HG03457 (cell line): ENCODE data around the gene CD6.
"Not testable (repeated sequence)": the region's sequence is repeated elsewhere in the genome, so short reads cannot be mapped to it uniquely, and the experiment has no call there.

Experiments used
- ATAC-seq: cut with Tn5 transposase; IDR thresholded peaks from one replicate; pipeline ENCODE4 v1.9.1; 2021; ENCODE audit warnings: moderate number of reproducible peaks; ENCODE audit not compliant: unreplicated experiment

CD6 gene

DNA sequence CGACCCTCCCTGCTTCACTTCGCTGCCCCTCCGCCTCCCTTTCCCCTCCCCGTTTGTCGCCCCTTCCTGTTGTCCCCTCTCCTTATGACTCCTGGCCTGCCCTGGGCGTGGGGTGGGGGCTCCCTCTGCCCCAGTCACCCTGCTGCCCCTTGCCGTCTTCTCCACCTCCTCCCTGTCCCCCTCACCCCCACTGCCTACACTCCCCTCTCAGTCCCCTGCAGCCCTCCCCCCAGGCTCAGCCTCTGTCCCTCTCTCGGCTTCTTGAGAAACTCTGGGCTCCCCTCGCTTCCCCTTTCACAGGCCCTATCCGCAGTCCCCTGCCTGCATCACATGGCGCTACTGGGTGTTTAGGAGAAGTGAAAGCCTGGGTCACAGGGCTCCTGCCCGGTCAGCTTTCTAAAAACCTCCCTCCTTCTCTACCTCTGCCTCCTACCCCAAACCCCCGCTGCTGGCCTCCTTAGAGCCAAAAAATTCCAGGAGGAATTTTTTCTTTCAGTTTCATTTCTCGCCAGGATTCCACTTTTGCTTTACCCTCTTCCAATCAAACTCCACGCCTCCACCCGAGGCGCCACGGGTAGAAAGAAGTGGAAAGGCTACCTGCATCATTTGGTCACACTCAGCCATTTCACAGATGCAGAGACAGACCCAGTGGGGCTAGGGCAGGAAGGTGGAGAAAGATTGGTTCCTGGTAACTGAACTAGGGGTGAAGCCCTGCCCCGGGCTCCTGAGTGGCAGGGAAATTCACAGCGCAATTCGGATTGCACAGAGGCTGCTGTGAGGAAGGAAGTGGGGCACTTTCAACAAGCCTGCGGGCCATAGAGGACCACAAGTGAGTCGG lies 19.4 kb upstream of the CD6 start, which contains the start of gene SLC15A3:
SLC15A3 (minus strand) TSS at position 273 of the 838 bp plus-strand sequence. CDS start 625 bp downstream, outside the sequence.
- peak; percentile 62 for ATAC-seq

GRCh38 chr11:60952742-60953170 lies 18.7 kb upstream of the CD6 start:
- ATAC-seq: no peak

GRCh38 chr11:60953781-60954180 lies 17.7 kb upstream of the CD6 start:
- no peak for ATAC-seq

DNA sequence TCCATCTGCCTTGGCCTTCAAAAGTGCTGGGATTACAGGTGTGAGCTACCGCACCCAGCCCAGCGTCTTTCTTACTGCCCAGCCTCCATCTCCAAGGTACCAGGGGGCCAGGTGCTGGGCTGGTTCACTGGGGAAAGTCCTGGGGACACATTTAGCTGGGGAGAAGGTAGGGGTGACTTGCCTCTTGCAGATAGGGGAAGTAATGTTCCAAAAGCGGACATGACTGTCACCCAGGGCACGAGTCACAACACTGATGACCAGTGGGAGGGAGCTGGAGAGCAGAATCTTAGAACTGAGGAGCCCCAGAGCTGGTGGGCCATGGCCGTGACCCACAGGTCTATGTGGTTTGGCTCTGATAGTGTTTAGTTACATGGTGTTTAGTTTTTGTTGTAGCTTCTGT lies 17.1 kb upstream of the CD6 start:
- no peak for ATAC-seq

DNA sequence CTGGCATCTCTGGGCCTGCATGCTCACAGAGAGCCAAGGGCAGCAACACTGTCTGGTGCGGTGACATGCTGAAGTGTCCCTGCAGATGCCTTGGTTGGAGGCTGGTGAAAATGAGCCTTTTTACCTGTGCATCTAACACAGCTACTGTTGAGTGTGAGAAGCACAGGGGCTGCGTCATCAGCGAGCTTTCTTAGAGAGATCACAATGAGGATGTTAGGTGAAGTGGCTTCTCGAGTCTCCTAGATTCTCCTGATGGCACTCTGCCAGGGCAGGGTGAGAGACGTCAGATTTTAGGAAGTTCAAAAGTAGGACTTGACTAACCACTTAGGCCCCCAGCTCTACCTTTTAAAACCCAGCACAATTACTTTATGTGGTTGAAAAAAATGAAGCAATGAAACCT lies 15.9 kb upstream of the CD6 start:
- no peak for ATAC-seq

DNA sequence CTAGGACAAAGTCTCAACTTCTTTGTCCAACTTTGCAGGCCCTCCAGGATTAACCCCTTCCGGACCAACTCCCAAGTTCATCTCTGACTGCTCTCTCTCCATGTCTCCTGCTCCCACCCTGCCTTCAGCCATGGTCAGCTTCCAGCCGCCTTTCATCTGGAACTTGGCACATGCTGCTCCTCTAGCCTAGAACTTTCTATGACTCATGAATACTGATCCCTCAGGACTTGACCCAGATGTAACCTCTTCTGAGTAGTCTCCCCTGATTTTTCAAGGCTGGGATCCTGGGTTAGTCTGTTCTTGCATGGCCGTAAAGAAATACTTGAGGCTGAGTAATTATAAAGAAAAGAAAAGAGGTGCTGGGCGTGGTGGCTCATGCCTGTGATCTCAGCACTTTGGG lies 14.3 kb upstream of the CD6 start:
- no peak for ATAC-seq

DNA sequence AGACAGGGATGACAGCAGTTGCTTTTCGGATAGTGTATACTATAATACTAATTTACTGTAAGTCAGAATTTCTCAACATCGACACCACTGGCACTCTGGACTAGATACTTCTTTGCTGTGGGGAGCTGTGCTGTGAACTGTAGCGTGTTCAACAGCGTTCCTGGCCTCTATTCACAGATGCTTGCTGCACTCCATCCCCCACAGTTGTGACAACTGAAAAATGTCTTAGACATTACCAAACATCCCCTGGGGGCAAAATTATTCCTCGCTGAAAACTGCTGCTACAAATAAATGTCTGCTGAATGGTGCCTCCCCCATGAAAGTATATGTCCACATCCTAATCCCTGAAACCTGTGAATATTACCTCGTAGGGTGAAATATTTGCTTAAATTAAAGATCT lies 12.0 kb upstream of the CD6 start:
- no peak for ATAC-seq

DNA sequence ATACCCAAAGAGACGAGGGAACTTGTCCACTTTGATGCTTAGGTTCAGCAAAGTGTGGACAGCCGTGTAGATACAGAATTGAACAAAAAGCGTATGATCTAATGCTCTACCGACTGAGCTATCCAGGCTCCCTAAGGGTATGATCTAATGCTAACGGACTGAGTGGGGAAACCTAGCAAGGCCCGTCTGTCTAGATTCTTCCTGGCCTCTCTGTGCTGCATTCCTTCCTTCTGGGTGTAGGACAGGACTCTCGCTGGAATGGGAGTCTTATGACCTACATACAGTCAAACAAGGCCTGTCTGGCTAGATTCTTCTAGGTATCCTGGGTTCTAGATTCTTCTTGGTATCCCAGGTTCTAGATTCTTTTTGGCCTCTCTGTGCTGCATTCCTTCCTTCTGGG lies 11.1 kb upstream of the CD6 start:
- ATAC-seq: no peak

DNA sequence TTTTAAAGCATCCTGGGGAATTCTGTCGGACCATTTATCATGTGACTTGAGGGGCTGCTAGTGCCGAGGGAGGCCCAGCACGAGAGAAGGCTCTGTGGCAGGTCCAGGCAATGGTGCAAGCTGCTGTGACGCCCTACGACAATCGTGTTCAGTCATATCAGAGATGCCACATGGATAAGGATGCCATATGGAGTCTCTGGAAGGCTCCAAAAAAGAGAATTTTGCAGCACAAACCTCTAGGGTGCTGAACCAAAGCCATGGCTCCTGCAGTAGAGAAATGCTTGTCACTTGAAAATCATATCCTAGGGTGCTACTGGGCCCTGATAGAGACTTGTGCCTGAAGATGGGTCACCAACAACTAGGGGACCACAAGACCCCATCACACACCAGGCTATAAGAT lies 6.7 kb upstream of the CD6 start:
- ATAC-seq: no peak

GRCh38 chr11:60966890-60967289 lies 4.6 kb upstream of the CD6 start:
- ATAC-seq: no peak

- no peak for ATAC-seq
These were observed 3.3 kb upstream of the CD6 start for GRCh38 chr11:60968223-60968622.

DNA sequence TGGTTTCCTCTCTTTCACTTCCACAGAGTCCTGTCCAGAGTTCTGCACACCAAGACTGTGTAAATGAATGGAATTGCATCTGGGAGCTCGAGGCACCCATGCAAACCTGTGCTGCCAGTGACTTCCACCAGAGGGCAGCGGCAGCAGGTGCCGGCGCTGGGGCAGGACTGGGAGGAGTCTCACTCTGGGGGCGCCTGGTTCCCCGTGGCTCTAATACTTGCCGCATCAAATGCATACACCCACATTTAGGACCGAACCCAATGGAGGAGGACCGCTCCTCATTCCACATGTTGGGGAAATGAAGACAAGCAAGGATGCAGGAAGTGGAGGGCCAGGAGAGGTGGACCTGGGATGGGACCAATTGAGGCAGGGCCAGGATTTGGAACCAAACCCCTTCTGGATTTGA lies 1.1 kb upstream of the CD6 start:
- ATAC-seq: no peak

DNA sequence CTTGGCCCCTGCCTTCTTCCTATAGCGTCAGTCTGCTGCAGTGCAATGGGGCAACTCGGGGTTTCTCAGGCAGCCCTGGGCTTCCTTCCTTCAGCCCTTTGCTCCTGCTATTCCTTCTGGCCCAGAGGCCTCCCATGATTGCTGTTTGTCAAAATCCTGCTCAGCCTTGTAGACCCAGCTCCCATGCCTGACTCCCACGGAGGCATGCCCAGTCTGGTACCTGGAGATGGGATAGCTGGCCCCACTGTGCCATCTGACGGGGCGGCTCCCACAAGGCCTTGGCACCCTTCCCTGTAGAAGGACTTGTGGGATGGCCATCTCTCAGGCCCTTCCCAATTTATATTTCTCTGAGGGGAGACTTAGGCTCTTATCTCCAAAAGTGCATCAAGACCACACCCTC lies 590 bp upstream of the CD6 start:
- no peak for ATAC-seq

DNA sequence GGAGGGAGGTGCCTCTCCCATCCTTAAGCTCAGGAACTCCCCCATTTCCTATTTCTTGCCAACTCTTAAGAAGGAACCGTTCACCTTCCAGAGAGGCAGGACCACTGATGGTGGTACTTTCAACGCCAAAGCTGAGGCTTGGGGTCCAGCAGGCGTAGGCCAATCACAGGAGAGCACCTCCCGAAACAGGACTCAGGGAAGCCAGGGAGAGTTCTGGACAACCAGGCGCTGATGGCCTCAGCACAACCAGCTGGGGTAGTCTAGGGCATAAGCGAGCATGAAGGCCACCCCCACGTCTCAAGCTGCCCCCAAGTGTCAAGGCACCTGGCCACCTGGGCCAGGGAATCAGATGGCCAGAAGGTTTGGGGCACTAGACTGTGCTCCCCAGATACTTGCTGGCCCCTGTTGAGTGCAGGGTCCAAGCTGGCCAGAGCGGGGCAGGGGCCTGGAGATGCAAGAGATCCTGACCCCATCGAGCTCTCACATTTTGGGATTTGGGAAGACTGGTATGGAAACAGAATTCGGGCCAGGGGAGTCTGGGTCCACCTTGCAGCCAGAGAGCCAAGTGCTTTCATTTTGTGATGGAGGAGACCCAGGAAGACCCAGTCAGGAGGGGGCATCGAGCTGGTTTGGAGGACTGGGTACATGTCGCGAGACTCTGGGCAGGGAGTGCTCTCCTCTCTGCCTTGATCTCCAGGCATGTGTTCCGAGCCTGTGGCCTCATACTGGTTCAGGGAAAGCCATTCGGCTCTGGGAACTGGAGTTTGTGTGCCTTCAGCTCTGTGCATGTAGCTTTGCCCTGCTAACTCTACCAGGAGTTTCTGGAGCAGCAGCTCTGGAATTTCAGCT lies 926 bp downstream of the CD6 start:
- ATAC-seq: no peak

DNA sequence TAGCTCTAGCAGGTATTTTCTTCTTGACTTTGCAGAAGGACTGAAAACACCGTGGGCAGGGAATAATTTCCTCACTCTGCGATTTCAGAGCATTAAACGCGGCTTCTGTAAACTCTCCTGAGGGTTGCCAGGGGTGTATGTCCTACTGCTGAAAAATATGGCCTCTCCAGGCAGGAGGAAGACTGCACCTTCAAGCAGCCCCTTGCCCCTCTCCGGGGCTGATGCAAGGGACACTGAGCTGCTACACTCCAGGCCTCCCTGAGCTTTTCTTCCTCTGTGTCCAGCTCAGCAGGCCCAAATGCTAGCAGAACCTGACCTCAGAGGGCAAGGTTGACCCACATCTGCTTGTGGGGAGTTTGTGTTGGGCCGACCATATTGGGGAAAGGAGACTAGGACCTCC lies 2.2 kb downstream of the CD6 start:
- ATAC-seq: no peak

DNA sequence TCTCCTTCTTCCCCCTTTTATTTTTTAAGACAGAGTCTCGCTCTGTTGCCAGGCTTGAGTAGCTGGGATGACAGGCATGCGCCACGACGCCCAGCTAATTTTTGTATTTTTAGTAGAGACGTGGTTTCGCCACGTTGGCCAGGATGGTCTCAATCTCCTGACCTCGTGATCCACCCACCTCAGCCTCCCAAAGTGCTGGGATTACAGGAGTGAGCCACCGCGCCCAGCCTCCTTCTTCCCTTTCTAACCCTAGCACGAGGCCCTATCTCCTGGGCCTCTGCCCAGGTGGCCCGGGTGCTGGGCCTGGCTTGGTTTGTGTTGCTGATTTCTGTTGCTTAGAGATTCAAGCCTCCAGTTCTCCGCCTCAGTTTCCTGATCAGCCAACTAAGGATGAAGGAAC lies 2.8 kb downstream of the CD6 start:
- ATAC-seq: not testable (repeated sequence)

DNA sequence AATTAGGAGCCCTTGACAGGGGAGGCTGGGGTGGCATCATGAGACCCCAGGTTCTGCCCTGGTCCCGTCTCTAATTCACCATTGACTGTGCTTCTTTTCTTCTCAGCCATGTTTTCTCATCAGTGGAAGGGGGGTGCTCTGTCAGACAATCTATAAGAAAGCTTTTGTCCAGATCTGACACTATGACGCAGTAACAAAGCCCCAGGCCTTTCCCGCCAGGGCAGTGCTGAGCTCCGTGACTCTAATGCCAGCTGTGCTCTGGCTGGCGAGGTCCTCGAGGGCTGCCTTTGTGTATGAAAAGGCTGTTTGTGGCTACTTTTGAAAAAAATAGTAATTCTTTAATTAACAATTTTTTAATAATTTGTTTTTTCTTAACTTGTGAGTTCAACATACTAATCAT lies 3.2 kb downstream of the CD6 start:
- ATAC-seq: no peak

GRCh38 chr11:60977224-60977623 lies 5.7 kb downstream of the CD6 start:
- ATAC-seq: no peak

DNA sequence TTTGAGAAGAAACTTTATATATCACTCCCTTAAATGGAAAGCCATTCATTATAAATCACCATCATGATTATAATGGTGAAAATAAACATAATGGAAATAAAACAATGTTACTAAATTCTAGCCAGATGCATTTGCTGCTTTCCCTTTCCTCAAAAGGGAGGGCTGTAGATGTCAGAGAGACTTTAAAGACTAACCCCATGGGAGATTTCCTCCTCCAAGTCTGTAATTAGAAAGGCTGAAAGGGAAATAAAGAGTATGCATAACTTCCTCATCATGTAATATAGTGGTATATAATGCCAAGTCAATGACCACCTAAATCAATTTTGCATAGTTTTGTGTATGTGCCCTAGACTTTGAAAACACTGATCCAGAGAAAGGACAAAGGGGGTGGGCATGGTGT lies 6.4 kb downstream of the CD6 start:
- no peak for ATAC-seq

DNA sequence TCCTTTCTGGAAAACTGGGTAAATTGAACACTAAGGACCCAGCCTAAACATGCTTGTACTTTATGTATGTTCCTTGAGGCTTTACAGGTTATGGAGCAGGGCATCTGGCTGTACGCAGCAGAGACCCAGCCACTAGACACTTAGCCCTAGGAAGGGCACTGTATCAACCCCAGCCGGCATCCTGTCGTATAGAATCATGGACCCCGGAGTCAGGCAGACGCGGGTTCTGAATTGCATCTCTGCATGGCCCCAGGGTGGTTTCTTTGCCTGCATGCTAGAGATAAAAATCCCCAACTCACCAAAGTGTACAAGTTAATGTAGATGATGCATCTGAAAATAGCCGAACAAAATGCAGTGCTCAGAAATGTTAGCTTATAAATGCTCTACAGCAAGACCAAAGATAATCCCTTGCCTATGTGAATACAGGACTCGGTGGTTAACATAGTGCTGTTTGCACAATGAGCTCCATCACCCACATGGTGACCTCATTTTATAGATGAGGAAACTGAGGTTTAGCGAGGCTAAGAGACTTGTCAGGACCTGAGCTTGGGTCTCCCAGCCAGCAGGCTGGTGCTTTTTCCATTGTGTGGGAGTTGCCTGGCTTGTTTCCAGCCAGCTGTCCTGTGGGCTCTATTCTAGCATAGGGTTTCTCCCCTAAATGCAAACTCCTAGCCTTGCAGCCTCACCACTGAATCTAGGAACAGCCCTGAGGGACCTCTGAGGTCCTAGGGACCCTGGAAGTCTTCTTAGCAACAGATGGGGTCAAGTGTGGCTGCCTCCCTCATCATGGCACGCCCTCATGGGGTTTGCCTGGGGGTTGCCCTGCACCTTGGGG lies 7.3 kb downstream of the CD6 start:
- ATAC-seq: no peak

GRCh38 chr11:60981515-60981914 lies 10.0 kb downstream of the CD6 start:
- no peak for ATAC-seq
